GM18498 (cell line): ENCODE measurements around the gene EIF3M.
"Not testable (repeated sequence)": the region's sequence is repeated elsewhere in the genome, so short reads cannot be mapped to it uniquely, and the experiment has no call there.

Experiments
- ATAC-seq: cut with Tn5 transposase; IDR thresholded peaks from one replicate; pipeline ENCODE4 v1.9.1; 2021; ENCODE audit warnings: mild to moderate bottlenecking, moderate library complexity; ENCODE audit not compliant: unreplicated experiment

Gene EIF3M

GRCh38 chr11:32594272-32594671, 10.6 kb downstream of the EIF3M start:
- no peak for ATAC-seq

- not testable (repeated sequence) for ATAC-seq
These were observed 12.5 kb downstream of the EIF3M start for GRCh38 chr11:32596114-32596513.

GRCh38 chr11:32597921-32598320, 14.3 kb downstream of the EIF3M start:
- no peak for ATAC-seq

GRCh38 chr11:32602657-32603415, 19.2 kb downstream of the EIF3M start:
- ATAC-seq, result no peak

GRCh38 chr11:32606220-32606619, 22.6 kb downstream of the EIF3M start:
- no peak for ATAC-seq

- ATAC-seq, result not testable (repeated sequence)
These were observed 25.2 kb downstream of the EIF3M start for GRCh38 chr11:32608826-32609225.

- no peak for ATAC-seq
These were observed 27.2 kb downstream of the EIF3M start for GRCh38 chr11:32610797-32611352.

GRCh38 chr11:32613500-32614151, 30.0 kb downstream of the EIF3M start:
- no peak for ATAC-seq

GRCh38 chr11:32615422-32615821, 31.8 kb downstream of the EIF3M start:
- no peak for ATAC-seq

GRCh38 chr11:32616903-32617302, 33.3 kb downstream of the EIF3M start:
- ATAC-seq, result no peak

GRCh38 chr11:32630844-32631243, 47.2 kb downstream of the EIF3M start:
- no peak for ATAC-seq

GRCh38 chr11:32635819-32636218, 52.2 kb downstream of the EIF3M start:
- no peak for ATAC-seq

- ATAC-seq, result no peak
These were observed 57.7 kb downstream of the EIF3M start for GRCh38 chr11:32641361-32641760.

GRCh38 chr11:32643526-32643925, 59.9 kb downstream of the EIF3M start:
- no peak for ATAC-seq
